GM04503 (cell line): ENCODE measurements around the gene KRT20.
"Not testable (repeated sequence)": the region's sequence is repeated elsewhere in the genome, so short reads cannot be mapped to it uniquely, and the experiment has no call there.

Experiments used
- DNase-seq: peaks from one replicate; pipeline ENCODE4 v3.0.0-alpha.2; 2012; ENCODE audit warnings: low read depth

The KRT20 gene, protein sequence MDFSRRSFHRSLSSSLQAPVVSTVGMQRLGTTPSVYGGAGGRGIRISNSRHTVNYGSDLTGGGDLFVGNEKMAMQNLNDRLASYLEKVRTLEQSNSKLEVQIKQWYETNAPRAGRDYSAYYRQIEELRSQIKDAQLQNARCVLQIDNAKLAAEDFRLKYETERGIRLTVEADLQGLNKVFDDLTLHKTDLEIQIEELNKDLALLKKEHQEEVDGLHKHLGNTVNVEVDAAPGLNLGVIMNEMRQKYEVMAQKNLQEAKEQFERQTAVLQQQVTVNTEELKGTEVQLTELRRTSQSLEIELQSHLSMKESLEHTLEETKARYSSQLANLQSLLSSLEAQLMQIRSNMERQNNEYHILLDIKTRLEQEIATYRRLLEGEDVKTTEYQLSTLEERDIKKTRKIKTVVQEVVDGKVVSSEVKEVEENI

DNA sequence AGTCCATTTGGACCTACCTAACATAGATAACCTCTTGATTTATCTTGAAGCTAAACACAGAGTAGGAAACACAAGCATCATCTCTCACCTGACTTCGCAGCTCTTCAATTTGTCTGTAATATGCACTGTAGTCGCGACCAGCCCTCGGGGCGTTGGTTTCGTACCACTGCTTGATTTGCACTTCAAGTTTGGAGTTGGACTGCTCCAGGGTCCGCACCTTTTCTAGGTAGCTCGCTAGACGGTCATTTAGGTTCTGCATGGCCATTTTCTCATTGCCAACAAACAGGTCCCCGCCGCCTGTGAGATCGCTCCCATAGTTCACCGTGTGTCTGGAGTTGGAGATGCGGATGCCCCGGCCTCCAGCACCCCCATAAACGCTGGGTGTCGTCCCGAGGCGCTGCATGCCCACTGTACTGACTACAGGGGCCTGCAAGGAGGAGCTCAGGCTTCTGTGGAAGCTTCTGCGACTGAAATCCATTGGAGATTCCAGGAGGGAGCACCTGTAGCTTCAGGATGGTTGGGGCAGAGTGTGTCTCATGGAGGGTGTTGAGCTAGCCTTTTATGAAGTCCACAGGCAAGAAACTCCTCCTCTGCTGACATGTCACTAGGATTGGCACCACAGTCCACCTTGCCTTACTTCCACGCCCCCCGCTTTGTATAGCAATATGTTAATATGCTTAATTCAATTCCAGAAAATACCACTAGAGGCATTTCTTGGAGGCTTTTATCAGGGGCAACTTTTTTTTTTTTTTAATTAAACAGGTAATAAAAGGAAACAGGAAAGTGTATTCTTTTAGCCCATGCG, at the start of gene KRT20:
TSS of gene KRT20 (minus strand) at position 535 of the 805 bp plus-strand sequence. CDS start at position 478, 57 bp downstream.
- no peak for DNase-seq

DNA sequence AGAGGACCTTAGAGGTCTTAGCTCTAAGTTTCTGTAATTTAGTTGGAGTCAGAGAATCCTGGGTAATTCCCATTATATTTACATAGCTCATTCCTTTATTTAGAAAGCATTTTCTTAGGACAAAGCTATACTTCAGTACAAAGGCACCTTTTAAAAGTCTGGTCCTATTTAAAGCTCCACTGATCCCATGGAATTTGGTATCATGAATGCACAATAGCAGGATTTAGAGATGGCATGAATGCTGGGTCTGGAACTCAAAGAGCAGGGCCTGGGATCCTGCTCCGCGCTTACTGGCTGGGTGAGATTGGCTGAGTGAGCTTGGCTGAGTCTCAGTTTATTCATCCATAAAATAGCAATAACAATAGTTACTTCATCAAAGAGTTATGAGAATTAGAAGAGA, 47.6 kb upstream of the KRT20 start:
- DNase-seq, result no peak

DNA sequence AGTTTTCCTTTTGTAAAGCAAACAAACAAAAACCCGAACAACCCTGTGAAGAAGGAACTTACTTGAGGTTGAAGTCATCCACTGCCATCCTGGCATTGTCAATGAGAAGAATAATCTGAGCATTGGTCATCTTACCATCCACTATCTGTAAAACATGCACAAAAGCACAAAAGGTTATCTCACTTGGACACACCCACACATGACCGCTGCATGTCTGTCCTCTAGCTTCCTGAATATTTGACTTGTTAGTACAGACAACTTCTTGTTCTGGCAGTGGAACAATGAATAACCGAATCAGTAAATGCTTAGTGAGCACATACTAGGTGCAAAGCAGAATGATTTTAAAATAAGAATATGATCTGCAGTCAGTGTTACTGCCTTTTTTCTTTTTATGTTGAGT, 46.3 kb upstream of the KRT20 start:
- DNase-seq, result no peak

DNA sequence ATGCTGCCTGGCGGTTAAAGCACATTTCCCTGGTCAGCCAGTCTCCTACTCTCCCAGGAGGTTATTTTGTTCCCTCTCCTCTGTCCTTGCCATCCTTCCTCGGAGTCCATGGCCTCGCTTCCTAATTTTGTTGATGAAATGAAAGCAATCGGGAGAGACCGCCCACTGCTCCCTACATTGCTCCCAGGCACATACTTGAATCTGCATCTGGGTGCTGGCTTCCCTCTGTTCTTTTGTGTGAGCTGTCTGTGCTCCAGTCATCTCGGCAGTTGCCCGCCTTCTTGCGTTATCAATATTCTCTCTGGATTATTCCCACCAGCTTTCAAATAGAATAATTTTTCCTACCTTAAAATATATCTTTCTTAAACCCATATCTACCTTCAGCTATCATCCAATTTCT, 41.3 kb upstream of the KRT20 start:
- no peak for DNase-seq

DNA sequence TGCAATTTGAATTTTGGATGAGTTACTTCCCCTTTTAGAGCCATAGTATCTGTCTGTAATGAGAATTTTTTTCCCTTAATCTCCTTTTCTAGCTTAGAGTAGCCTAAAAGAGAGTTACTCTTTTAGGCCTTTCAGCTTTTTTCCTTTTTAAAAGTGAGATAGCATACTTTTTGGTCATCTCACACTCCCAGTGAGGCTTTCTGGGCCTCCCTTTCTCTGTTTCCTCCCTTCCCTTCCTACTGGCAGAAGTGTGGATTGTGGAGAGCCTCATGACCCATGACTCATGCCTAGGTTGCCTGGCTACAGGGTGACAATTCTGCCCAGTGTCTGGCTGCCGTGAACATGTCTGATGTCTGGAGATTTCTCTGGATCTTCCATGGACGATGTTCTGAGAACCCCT, 37.2 kb upstream of the KRT20 start:
- peak; percentile 78 for DNase-seq

DNA sequence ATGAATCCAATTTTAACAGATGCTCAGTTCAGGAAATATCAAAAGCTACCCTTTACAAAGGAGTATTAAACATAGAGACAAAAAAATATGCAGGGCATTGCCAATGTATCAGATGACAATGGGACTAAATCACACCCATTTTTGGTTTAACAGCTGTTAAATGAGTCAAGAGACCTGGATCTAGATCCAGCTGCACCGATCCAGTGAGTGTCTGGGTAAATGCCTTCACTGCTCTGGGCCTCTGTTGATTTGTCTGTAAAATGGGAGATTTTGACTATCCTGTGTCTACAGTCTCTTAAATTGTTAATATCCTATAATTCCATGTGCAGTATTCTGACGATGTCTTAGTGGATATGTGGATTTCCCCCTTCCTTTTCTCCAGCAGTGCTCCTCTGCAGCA, 36.0 kb upstream of the KRT20 start:
- no peak for DNase-seq

DNA sequence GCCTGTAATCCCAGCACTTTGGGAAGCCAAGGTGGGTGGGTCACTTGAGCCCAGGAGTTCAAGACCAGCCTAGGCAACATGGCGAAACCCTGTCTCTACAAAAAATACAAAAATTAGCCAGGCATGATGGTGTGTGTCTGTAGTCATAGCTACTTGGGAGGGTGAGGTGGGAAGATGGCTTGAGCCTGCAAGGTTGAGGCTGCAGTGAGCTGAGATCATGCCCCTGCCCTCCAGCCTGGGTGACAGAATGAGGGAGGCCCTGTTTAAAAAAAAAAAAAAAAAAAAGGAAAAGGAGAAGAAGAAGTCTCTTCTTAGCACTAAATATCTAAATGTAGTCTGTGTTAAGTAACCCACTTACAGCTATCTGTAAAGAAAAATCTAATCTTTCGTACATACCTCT, 32.1 kb upstream of the KRT20 start:
- DNase-seq, result not testable (repeated sequence)

DNA sequence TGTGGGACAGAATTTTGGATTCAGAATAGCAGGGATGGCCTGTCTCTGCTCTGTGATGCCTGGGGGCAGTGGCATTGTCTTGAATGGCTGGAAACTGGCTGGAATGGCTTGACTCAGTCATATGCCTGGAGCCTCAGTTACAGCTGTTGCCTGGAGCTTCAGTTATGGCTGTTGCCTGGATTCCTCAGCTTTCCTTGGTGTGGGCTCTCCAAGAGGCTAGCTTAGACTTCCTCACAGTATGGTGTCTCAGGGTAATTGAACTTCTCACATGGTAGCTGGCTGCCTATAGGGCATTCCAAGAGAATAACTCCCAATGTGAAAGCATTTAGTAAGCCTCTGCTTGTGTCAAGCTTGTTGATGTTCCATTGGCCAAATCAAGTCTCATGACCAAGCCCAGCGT, 31.3 kb upstream of the KRT20 start:
- DNase-seq, result no peak

DNA sequence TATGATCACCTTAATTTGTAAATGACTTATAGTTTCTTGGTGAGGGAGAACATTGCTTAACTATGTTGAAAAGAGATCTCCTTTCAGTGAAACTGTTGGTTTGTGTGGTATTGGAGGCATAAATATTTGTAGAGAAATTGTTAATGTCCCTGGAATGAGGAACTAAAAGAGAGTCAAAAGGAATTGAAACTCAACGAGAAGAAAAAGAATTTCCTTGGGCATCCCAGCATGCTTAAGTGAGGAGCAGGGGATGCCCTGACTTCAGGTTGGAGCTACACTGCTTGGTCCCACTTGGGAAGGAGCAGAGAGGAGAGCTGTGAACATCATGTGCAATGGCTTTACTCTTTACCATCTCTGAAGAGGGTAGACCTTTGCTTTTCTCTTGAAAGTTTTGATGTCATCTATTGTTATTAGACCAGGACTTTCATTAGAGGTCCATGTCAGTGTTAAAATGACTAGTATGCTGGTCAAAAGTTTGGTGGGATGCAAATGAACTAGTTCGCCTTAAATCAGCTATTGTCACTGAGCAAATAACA, 30.7 kb upstream of the KRT20 start:
- DNase-seq, result peak; percentile 67

DNA sequence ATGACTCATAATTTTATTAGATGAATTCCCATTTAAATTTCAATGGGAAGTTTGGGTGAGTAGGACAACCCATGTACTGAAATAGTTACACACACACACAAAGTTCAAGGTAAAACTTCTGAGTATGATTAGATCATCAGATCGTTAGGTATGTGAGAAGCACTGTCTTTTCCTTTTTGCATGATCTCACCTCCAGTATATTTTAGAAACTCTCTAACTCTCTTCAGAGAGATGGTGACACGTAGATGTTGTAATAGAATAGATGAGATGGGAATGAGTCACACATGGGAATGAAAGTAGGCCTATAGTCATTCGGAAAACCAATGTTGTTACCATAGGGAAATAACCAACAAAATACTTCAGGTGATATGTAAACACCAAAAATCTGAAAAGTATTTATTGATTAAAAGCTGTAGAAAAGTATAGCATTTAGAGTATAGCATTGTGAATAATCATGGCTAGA, 30.2 kb upstream of the KRT20 start:
- DNase-seq, result peak; percentile 97

DNA sequence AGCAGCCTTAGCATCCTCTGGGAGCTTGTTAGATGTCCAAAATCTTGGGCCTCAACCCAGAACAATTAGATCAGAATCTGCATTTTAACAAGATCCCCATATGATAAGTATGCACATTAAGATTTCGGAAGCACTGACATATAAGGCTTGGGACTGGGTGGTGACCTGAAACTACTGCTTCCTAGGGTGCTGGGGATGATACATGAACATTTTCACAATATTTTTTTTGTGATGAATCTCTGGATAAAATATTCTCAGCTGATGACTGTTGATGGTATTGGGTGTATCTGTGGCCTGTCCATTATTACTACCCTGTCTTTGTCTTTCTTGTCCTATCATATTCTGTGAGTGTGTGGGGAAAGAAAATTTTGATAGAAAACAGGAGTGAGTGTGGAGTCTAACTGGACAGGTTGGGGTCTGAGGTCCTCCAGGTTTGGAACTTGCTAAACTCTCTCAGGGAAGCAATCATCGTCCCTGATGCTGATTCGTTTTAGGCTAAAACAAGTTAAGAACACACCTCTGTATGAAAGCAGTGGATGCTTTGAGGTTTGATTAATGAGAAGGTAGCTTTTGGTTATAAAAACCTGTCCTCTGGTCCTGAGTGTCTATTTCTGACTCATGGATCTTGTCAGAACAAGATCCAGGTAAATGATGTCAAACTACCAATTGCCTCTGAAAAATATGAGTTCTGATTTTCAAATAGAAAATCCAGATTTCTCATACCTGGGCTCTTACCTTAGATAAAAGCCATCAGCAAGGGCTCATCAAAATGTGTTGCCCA, 29.2 kb upstream of the KRT20 start:
- DNase-seq, result no peak

DNA sequence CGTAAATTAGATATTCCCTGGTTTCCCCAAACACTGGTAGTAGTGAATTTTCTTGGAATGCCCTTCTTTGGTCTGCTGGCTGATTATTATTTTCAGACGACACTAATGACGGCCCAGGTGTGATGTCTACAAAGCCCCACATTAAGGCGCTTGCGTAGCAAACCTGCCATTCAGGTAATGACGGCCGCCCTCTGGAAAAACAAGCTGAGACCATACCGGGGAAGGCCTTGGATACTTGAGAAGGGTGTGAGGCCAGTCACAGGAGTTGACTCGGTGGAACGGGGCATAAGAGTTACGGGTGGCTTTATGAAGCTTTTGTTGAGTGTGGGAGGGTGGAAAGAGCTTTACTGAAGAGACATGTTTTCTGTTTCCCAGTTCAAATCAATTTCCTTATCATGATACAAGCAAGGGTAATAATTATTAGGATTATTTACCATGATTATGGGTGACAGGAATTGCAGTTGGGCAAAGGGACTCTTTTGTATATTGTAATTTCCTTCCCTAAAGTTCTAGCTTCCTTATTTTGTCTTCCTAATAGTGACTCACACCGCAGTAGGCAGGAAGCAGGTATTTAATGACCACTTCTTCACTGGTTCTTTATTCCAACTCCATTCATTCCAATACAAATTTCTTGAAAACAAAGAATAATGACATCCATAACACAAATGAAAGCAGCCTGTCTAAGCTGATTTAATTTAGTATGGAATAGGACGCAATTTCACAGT, 27.6 kb upstream of the KRT20 start:
- no peak for DNase-seq

DNA sequence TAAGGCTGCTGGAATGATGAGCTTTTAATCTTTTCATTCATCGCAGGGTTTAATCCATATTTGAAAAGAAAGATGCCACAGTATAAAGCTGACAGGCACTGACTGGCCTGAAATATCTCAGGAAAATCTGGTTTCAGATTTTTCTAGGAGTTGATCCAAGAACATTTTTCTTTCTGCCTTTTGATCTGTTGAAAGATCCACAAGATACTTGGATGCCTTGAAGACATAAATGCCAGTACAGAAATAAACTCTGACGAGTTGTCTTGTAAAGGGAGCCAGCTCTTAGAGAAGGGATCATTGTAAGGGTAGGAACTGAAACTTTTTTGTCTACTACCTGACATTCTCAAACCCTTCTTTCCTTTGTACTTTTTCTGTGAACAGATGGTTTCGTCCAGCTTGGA, 25.4 kb upstream of the KRT20 start:
- peak; percentile 95 for DNase-seq

DNA sequence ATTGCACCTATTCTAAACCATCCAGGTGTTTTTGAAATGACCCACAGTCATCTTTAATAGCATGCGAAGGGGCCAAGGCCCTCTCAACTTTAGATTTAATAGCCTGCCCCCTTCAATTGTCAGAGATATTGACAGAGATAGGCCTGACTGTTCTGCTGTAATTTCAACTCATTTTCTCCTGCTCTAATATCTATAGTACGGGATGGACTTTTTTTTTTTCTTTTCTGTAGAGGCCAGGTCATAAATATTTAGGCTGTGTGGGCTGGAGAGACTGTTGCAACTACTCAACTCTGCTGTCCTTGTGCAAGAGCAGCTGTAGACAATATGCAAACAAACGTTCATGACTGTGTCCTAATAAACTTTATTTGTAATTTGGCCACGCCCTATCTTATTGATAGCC, 24.7 kb upstream of the KRT20 start:
- peak; percentile 71 for DNase-seq

DNA sequence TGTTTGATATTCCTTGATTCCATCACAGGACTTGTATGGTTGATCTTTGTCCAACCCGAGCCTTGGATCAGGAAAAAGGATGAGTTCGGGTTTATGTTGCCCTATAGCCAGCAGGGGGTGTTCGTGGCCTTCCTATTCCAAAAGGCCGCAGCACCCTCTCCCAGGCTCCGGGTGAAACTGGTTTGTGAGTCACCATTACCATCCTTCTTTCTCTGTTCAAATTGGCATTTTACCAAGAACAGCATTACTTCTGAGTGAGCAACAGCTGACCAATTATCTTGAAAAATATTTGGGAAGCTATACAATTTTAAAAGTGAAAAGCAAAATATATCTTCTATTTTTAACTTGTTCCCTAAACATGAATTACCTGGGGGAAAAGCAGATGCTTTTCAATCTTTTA, 24.3 kb upstream of the KRT20 start:
- peak; percentile 89 for DNase-seq

DNA sequence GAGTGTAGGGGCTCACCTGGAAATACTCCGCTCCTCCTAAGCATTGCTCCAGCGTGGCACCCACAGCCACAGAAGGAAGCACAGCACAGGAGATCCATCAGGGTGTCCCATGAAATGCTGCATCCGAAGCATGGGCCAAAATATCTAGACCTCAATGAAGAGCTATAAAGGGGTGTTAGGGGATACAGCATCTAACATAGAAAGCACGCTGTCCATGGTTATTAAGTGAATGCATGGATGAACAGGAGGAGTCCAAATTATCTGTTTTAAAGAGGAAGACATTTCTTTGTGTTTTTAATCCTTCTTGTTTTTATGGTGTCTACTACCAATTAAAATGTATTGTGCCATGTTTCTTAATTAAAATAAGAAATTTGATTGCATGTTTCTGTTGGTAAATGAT, 21.6 kb upstream of the KRT20 start:
- DNase-seq, result no peak

DNA sequence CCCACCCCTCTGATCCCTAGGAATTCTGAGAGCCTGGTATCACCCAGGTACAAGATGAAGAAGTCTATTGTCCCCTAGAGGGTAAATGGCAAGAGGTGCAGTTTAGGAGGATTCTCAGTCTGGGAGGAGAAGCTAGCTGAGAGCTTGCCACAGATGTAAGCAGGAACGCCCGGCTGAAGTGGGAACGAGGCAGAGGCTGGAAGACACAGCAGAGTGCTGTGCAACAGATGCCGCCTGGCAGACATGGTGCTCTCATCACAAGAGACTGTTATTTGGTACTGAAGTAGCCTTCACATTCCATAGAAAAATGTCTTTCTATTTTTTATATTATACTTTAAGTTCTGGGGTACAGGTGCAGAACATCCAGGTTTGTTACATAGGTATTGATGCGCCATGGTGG, 20.3 kb upstream of the KRT20 start:
- no peak for DNase-seq

DNA sequence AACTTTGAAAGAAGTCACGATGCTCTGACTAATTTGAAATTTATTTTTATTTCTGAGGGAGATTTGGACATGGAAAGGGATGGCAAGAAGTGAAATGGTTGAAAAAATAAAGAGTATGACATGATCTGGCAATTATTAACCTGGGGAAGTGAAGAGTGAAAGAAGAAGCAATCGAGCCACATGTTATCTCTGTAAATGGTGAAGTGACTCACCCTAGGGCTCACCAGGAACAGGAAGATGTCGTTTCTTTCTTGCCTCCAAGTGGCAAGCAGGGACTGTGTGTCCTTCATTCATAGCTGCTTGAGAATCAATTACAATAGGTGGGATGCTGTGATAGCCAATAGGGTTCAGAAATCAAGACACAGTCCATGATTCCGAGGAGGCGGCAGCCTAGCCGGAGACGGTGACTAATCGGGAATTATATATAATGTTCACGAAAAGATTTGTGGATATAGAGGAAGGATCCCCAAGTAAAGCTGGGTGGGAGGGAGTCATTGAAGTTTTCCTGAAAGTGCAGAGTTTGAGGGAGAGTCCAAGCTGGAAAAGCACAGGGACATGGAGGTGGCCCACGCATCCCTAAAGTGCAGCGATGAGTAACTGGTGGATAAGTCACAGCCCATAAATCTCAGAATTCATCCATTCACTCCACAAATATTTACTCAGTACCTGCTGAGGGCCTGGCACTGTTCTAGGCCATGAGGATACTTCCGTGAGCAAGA, 18.2 kb upstream of the KRT20 start:
- DNase-seq, result no peak

DNA sequence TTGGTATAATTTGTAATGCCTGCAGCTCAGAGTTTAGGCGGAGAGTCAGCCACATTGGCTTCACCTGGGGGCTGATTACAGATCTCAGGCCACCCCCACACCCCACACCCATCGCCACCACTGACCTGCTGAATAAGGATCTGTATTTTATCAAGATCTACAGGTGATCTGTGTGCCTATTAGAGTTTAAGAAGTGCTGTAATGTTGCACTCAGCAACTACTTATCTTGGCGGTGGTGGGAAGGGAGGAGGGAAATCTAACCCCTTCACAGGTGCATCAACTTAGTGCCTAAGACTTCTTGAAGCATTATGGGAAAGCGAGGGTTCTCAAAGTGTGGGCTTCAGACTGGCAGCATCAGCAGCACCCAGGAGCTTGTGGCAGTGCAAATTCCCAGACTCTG, 17.5 kb upstream of the KRT20 start:
- no peak for DNase-seq

DNA sequence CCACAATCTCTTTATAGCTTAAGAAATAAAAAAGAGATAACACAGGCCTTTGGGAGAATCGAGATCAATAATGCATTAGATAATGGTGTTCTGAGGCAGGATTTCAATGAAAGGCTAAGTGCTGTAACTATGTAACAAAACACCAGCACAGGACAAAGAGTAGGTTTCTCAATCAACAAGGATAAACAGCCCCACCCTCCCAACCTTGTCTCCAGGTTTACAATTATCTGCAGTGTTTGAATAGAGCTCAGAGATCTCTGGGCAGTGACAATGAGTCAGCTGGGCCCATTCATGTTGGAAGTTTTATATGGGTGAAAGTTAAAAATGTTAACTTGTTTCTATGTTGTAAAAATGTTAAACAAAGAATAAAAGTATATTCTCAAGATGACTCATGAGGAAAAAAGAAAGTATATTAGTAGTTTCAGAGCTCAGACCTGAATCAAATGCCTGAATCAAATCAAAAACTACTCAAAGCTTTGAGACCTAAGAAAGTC, 17.0 kb upstream of the KRT20 start:
- no peak for DNase-seq
